PC-3 (cell line): Measurements from ENCODE around the gene CYP8B1. TPM values are rescaled to one million over a fixed set of nuclear protein-coding genes. Genes with fewer than 3 reads are reported as not detected.

Source experiments
- ATAC-seq: fragments of 200-7000 bp; cut with Tn5 transposase; 2 replicates; pipeline ENCODE4 v1.9.1; 2020; ENCODE audit warnings: mild to moderate bottlenecking, moderate library complexity
- BruUV-seq: library from RNA; stranded (reverse); fragments of 400-500 nt; replicated peaks from 2 replicates; lab custom pipeline; 2021; lab: Mats Ljungman, UMichigan
- CTCF ChIA-PET: fragments of 300-600 bp; sonication (Branson Sonifier 250); formaldehyde crosslinking; loops from one replicate; lab custom pipeline; 2022; ENCODE audit warnings: antibody characterized with exemption; lab: Charles Lee
- POLR2A ChIA-PET: fragments of 300-600 bp; sonication (Branson Sonifier 250); formaldehyde crosslinking; loops from one replicate; lab custom pipeline; 2022; ENCODE audit warnings: antibody characterized with exemption; ENCODE audit not compliant: unreplicated experiment; lab: Charles Lee
- DNase-seq: peaks from one replicate; pipeline ENCODE4 v3.0.0-alpha.2; 2015
- H2AFZ ChIP-seq: fragments of 300-600 bp; sonication (generic); 2 replicates; pipeline ENCODE4 v1.6.0; 2016; ENCODE audit warnings: antibody characterized with exemption, low read length
- H3F3A ChIP-seq: fragments of 300-600 bp; sonication (generic); one replicate; pipeline ENCODE4 v1.6.0; 2017; ENCODE audit warnings: antibody characterized with exemption, low read length, control low read depth, mild to moderate bottlenecking; ENCODE audit not compliant: unreplicated experiment
- H3K27ac ChIP-seq: fragments of 300-600 bp; sonication (generic); 2 replicates; pipeline ENCODE4 v1.5.1; 2016; ENCODE audit warnings: mild to moderate bottlenecking, low read length
- H3K27me3 ChIP-seq: fragments of 300-600 bp; sonication (generic); 2 replicates; pipeline ENCODE4 v1.6.1; 2016; ENCODE audit warnings: low read length, mixed read lengths
- H3K36me3 ChIP-seq: fragments of 300-600 bp; sonication (generic); 2 replicates; pipeline ENCODE4 v1.6.1; 2016; ENCODE audit warnings: low read depth, mixed run types, low read length, mixed read lengths
- H3K4me1 ChIP-seq: fragments of 300-600 bp; sonication (generic); 2 replicates; pipeline ENCODE4 v1.5.1; 2016; ENCODE audit warnings: low read length; ENCODE audit not compliant: insufficient read depth
- H3K4me2 ChIP-seq: fragments of 300-600 bp; sonication (generic); 2 replicates; pipeline ENCODE4 v1.6.0; 2016; ENCODE audit warnings: low read length
- H3K4me3 ChIP-seq: fragments of 300-600 bp; sonication (generic); 2 replicates; pipeline ENCODE4 v1.5.1; 2016; ENCODE audit warnings: mild to moderate bottlenecking, low read length, mixed read lengths
- H3K79me2 ChIP-seq: fragments of 300-600 bp; sonication (generic); 2 replicates; pipeline ENCODE4 v1.6.1; 2017; ENCODE audit warnings: low read length, mixed read lengths
- H3K9ac ChIP-seq: fragments of 300-600 bp; sonication (generic); 2 replicates; pipeline ENCODE4 v1.6.0; 2016; ENCODE audit warnings: mild to moderate bottlenecking, low read length
- H3K9me2 ChIP-seq: fragments of 300-600 bp; sonication (generic); replicated peaks from 2 replicates; pipeline ENCODE4 v1.6.1; 2016; ENCODE audit warnings: mixed run types, low read length, mixed read lengths
- H3K9me3 ChIP-seq: fragments of 300-600 bp; sonication (generic); 2 replicates; pipeline ENCODE4 v1.6.1; 2016; ENCODE audit warnings: low read length, mixed read lengths
- H4K20me1 ChIP-seq: fragments of 300-600 bp; sonication (generic); 2 replicates; pipeline ENCODE4 v1.6.1; 2016; ENCODE audit warnings: low read length, mixed read lengths
- CTCF ChIP-seq: fragments of 300-600 bp; sonication (generic); conservative IDR thresholded peaks from 2 replicates; pipeline ENCODE4 v1.5.1; 2017; ENCODE audit warnings: antibody characterized with exemption, low read depth, mild to moderate bottlenecking, low read length
- EZH2 ChIP-seq: fragments of 300-600 bp; sonication (generic); IDR thresholded peaks from one replicate; pipeline ENCODE4 v1.6.1; 2017; ENCODE audit warnings: antibody characterized with exemption, mild to moderate bottlenecking, low read length; ENCODE audit not compliant: unreplicated experiment
- EZH2phosphoT487 ChIP-seq: fragments of 300-600 bp; sonication (generic); IDR thresholded peaks from 2 replicates; pipeline ENCODE4 v1.6.1; 2018; ENCODE audit warnings: mild to moderate bottlenecking, antibody characterized with exemption, low read length, borderline replicate concordance
- intact Hi-C: fragments of 100-400 bp; cut with micrococcal nuclease; formaldehyde crosslinking; loops from 2 replicates; pipeline ENCODE4 v1.9.0; 2023
- total RNA-seq: library from RNA; depleted of rRNA; stranded (reverse); fragments of >200 nt; gene quantifications from 2 replicates; pipeline ENCODE4 v1.2.3, GENCODE V29; 2014

Gene CYP8B1
- total RNA-seq, 1 experiment from 2014 or later, result not detected

DNA sequence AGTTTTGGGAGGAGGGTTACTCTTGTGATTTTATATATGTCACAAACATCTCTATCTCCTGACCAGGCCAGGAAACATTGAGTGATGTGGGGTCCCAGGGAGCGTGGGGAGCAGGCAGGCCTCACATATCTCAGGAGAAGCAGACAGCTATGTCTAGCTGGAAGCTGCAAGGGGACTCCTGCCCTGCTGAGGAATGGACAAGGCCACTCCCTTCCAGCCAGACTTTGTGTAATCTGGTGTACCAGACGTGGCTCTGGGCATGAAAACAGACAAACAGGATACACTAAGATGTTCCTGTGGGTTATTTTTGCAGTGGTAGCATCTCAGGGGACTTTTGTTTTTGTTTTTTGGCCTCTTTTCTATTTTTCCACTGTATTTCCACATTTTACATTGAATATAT lies 23.2 kb downstream of the CYP8B1 start:
- CTCF ChIA-PET, result no interaction called here
- intact Hi-C loops, result no loop called here

GRCh38 chr3:42851228-42851834 lies 24.3 kb downstream of the CYP8B1 start:
- H3K4me3 ChIP-seq, result no peak overlapping the region
- H3K27me3 ChIP-seq, result no peaks in the 10 kb centered on the region
- H4K20me1 ChIP-seq, result no peaks in the 10 kb centered on the region
- no peaks in the 10 kb centered on the region for H3K9me2 ChIP-seq
- no peak overlapping the region for H2AFZ ChIP-seq
- no peak for TF ChIP-seq EZH2
- TF ChIP-seq EZH2phosphoT487, result no peak
- TF ChIP-seq CTCF, result no peak
- no peak overlapping the region for H3K9ac ChIP-seq
- BruUV-seq, result no TSS peak
- H3K9me3 ChIP-seq, result no peaks in the 10 kb centered on the region
- no peaks in the 10 kb centered on the region for H3K4me1 ChIP-seq
- H3K36me3 ChIP-seq, result no peaks in the 10 kb centered on the region
- ChIA-PET CTCF (interaction anchor here (0.6 kb wide), 1 partner anchor 12 kb away, joined by 3 read pairs; no protein-coding TSS in a partner anchor), POLR2A (no interaction called here)
- DNase-seq (peak; percentile 24), ATAC-seq (no peak; the same call in 1 of the 2 replicates)
- no peaks in the 10 kb centered on the region for H3K79me2 ChIP-seq
- H3K27ac ChIP-seq, result no peak overlapping the region
- no peaks in the 10 kb centered on the region for H3F3A ChIP-seq
- no peak overlapping the region for H3K4me2 ChIP-seq
- intact Hi-C loops, result no loop called here

More for the DNA sequence above, 23.2 kb downstream of the CYP8B1 start:
- no peak; the same call in 1 of the 2 replicates for ATAC-seq
- Histone ChIP-seq H3K27ac (no peak overlapping the region), H3K9ac (no peak overlapping the region), H4K20me1 (no peaks in the 10 kb centered on the region), H3K4me3 (no peak overlapping the region), H3K4me2 (no peak overlapping the region), H3K9me2 (no peaks in the 10 kb centered on the region), H2AFZ (no peak overlapping the region), H3K79me2 (no peaks in the 10 kb centered on the region), H3F3A (no peaks in the 10 kb centered on the region), H3K9me3 (no peaks in the 10 kb centered on the region), H3K27me3 (no peaks in the 10 kb centered on the region), H3K4me1 (no peaks in the 10 kb centered on the region), H3K36me3 (no peaks in the 10 kb centered on the region)
- POLR2A ChIA-PET, result no interaction called here
- BruUV-seq, result no TSS peak
- DNase-seq, result no peak
- TF ChIP-seq CTCF, result no peak
- no peak for TF ChIP-seq EZH2phosphoT487
- TF ChIP-seq EZH2, result no peak

DNA sequence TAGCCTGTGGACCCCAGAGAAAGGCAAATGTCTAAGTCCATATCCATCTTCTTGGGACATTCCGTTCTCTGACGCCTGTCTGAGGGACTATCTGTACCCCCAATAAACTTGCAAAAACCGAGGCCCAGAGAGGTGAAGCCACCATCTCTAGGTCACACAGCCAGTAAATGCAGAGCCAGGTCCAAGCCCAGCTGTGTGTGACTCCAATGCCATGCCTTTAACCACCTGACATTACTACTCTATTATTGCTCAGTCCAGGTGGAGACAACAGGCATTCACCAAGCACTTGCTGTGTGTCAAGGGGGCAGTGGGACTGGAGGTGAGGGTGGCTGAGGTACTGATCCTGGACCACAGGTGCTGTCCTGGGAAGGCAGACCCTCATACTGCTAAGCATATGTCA lies 25.4 kb downstream of the CYP8B1 start:
- Histone ChIP-seq H4K20me1 (no peaks in the 10 kb centered on the region), H3K9me2 (no peaks in the 10 kb centered on the region), H3K9me3 (no peaks in the 10 kb centered on the region), H3K36me3 (no peaks in the 10 kb centered on the region), H3F3A (no peaks in the 10 kb centered on the region), H3K4me3 (no peak overlapping the region), H2AFZ (no peak overlapping the region), H3K4me1 (no peaks in the 10 kb centered on the region), H3K9ac (no peak overlapping the region), H3K79me2 (no peaks in the 10 kb centered on the region), H3K4me2 (no peak overlapping the region), H3K27me3 (no peaks in the 10 kb centered on the region), H3K27ac (no peak overlapping the region)
- TF ChIP-seq EZH2phosphoT487, result no peak
- TF ChIP-seq EZH2, result no peak
- ATAC-seq (no peak), DNase-seq (no peak)
- intact Hi-C loops, result no loop called here
- ChIA-PET CTCF (no interaction called here), POLR2A (no interaction called here)
- no TSS peak for BruUV-seq
